OCI-LY7 (cell line): ENCODE data around the gene MKI67. TPM values are rescaled to one million over a fixed set of nuclear protein-coding genes. Genes with fewer than 3 reads are reported as not detected.

Experiments
- BruUV-seq: library from RNA; stranded (reverse); fragments of 400-500 nt; replicated peaks from 2 replicates; lab custom pipeline; 2021; lab: Mats Ljungman, UMichigan
- CTCF ChIA-PET: fragments of 300-600 bp; sonication (Branson Sonifier 250); formaldehyde crosslinking; loops from one replicate; lab custom pipeline; 2022; ENCODE audit warnings: antibody characterized with exemption; ENCODE audit not compliant: unreplicated experiment; lab: Charles Lee
- POLR2A ChIA-PET: fragments of 300-600 bp; sonication (Branson Sonifier 250); formaldehyde crosslinking; loops from one replicate; lab custom pipeline; 2022; ENCODE audit warnings: antibody characterized with exemption; lab: Charles Lee
- DNase-seq: peaks from one replicate; pipeline ENCODE4 v3.0.0-alpha.2; 2015; ENCODE audit warnings: low spot score
- H2AFZ ChIP-seq: fragments of 200-600 bp; sonication (generic), shearing (Covaris generic); 2 replicates; pipeline ENCODE4 v1.6.1; 2014; ENCODE audit warnings: mild to moderate bottlenecking, antibody characterized with exemption, low read length, moderate library complexity
- H3K27ac ChIP-seq: fragments of 200-600 bp; sonication (generic); 2 replicates; pipeline ENCODE4 v1.5.1; 2014; ENCODE audit warnings: mixed run types, low read depth, mild to moderate bottlenecking, moderate library complexity, low read length, inconsistent platforms; ENCODE audit not compliant: poor library complexity, severe bottlenecking
- H3K36me3 ChIP-seq: fragments of 200-600 bp; sonication (generic); 2 replicates; pipeline ENCODE4 v1.6.1; 2014; ENCODE audit warnings: mild to moderate bottlenecking, antibody characterized with exemption, low read length, moderate library complexity, mixed read lengths; ENCODE audit not compliant: insufficient read depth
- H3K4me1 ChIP-seq: fragments of 200-600 bp; sonication (generic); 2 replicates; pipeline ENCODE4 v1.5.1; 2014; ENCODE audit warnings: mild to moderate bottlenecking, low read length; ENCODE audit not compliant: insufficient read depth, poor library complexity, severe bottlenecking
- H3K4me2 ChIP-seq: fragments of 200-600 bp; sonication (generic); 2 replicates; pipeline ENCODE4 v1.6.1; 2014; ENCODE audit warnings: mild to moderate bottlenecking, low read length
- H3K4me3 ChIP-seq: fragments of 200-600 bp; sonication (generic); 2 replicates; pipeline ENCODE4 v1.5.1; 2014; ENCODE audit warnings: mild to moderate bottlenecking, low read depth, low read length; ENCODE audit not compliant: poor library complexity, severe bottlenecking
- H3K79me2 ChIP-seq: fragments of 200-600 bp; sonication (generic); 2 replicates; pipeline ENCODE4 v1.6.1; 2016; ENCODE audit warnings: low read depth, mild to moderate bottlenecking, low read length, moderate library complexity, mixed read lengths; ENCODE audit not compliant: insufficient read depth
- H3K9me2 ChIP-seq: fragments of 200-600 bp; sonication (generic); 2 replicates; pipeline ENCODE4 v1.6.1; 2016; ENCODE audit warnings: mild to moderate bottlenecking, low read length, mixed read lengths; ENCODE audit not compliant: insufficient read depth
- H3K9me3 ChIP-seq: fragments of 200-600 bp; sonication (generic); 2 replicates; pipeline ENCODE4 v1.6.1; 2014; ENCODE audit warnings: mild to moderate bottlenecking, mixed run types, low read length, mixed read lengths
- H4K20me1 ChIP-seq: fragments of 200-600 bp; sonication (generic); 2 replicates; pipeline ENCODE4 v1.6.1; 2014; ENCODE audit warnings: mild to moderate bottlenecking, antibody characterized with exemption, low read length, moderate library complexity, mixed read lengths; ENCODE audit not compliant: insufficient read depth
- CTCF ChIP-seq: fragments of 200-600 bp; sonication (generic); conservative IDR thresholded peaks from 2 replicates; pipeline ENCODE4 v1.5.1; 2014; ENCODE audit warnings: mild to moderate bottlenecking, antibody characterized with exemption, low read length, moderate library complexity, mixed read lengths
- EZH2phosphoT487 ChIP-seq: fragments of 200-600 bp; sonication (generic); IDR thresholded peaks from 2 replicates; pipeline ENCODE4 v1.6.1; 2018; ENCODE audit warnings: low read depth, borderline replicate concordance, mild to moderate bottlenecking, mixed run types, antibody characterized with exemption, low read length, moderate library complexity, mixed read lengths
- intact Hi-C: fragments of 100-400 bp; cut with micrococcal nuclease; formaldehyde crosslinking; loops from one replicate; pipeline ENCODE4 v1.10.0; 2022; ENCODE audit not compliant: unreplicated experiment
- total RNA-seq, 2 experiments: library from RNA; depleted of rRNA in 1 of 2; stranded (reverse); fragments of >200 nt in 1 of 2; shearing (Covaris generic) in 1 of 2; gene quantifications; 2 replicates each; pipeline ENCODE4 v1.2.3, GENCODE V29; 2014 to 2022

Gene MKI67
- total RNA-seq, 2 experiments from 2014 or later, result 139 to 192 TPM

DNA sequence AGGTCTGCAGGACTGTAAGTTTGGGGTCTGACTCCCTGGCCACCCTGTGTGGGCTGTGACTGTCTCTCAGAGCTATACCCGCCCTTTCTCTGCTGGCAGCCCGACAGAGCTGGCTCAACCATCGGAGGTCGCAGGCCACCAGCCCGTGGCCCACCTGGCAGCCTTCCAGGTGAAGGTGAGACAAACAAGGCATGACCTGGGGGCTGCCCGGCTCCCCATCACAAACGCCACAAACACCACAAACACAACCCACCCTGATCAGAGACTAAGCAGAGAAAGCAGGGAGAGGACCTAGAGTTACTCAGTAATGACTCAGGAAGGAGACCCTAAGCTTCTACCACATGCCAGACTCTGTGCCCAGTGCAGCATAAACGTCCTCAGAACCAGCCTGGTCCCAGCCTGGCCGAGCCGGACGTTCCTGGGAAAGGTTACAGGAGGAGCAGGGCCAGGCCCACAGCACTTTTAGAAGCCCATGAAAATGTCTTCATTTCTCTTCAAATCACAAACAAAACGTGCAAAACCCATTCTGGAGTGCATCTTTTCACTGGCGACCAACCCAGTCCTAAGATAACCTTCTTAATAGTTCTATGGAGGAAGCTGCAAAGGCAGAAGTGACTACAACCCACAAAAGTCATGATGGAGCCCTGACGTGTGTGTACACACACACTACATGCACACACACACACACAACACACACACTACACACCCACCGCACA is 66.8 kb downstream of the MKI67 start:
- no peaks in the 10 kb centered on the region for H3K9me3 ChIP-seq
- peaks cover 42% of the 10 kb centered on the region for H3K4me1 ChIP-seq
- ChIA-PET POLR2A (interaction anchor here (1.1 to 5.7 kb wide), 3 partner anchors 10 to 12 kb away, joined by 5 to 37 read pairs (median 6); no protein-coding TSS in a partner anchor), CTCF (interaction anchor here (1.0 kb wide), 1 partner anchor 11 kb away, joined by 4 read pairs; no protein-coding TSS in a partner anchor)
- no peaks in the 10 kb centered on the region for H3K79me2 ChIP-seq
- no peak overlapping the region for H3K4me3 ChIP-seq
- peak overlapping the region; percentile 26; the same call in 1 of the 2 replicates for H3K4me2 ChIP-seq
- intact Hi-C loops, result no loop called here
- TF ChIP-seq CTCF (no peak), EZH2phosphoT487 (no peak)
- H4K20me1 ChIP-seq, result peaks cover 18% of the 10 kb centered on the region; the same call in 1 of the 2 replicates
- no peak overlapping the region for H2AFZ ChIP-seq
- H3K36me3 ChIP-seq, result peaks cover 5% of the 10 kb centered on the region
- DNase-seq, result no peak
- no TSS peak for BruUV-seq
- H3K27ac ChIP-seq, result no peak overlapping the region
- no peaks in the 10 kb centered on the region for H3K9me2 ChIP-seq

DNA sequence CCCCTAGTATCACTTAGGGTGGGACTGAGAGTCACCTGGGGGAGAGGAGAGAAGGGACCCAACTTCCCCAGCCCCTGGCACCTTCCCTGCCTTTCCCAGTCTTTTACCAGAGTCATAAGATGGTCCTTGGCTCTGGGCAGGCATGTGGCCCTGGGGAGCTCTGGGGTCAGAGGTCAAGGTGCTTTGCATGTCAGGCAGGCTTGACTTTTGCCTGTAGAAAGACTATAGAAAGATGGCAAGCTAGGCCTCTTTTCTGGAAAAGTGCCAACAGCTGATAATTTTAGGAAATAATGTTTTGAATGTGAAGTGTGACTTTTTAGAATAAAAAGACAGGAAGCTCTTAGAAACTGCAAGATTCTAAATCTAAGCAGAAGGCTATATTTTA is 67.5 kb downstream of the MKI67 start:
- Histone ChIP-seq H2AFZ (no peak overlapping the region), H3K4me3 (no peak overlapping the region), H4K20me1 (peaks cover 11% of the 10 kb centered on the region; the same call in 1 of the 2 replicates), H3K79me2 (no peaks in the 10 kb centered on the region), H3K4me1 (peaks cover 35% of the 10 kb centered on the region), H3K36me3 (peaks cover 5% of the 10 kb centered on the region), H3K4me2 (peak overlapping the region; percentile 26; the same call in 1 of the 2 replicates), H3K27ac (no peak overlapping the region), H3K9me2 (no peaks in the 10 kb centered on the region), H3K9me3 (no peaks in the 10 kb centered on the region)
- ChIA-PET POLR2A (interaction anchor here (1.1 to 1.2 kb wide), 2 partner anchors 10 to 11 kb away, joined by 5 to 6 read pairs; no protein-coding TSS in a partner anchor), CTCF (interaction anchor here (1.0 kb wide), 1 partner anchor 10 kb away, joined by 4 read pairs; no protein-coding TSS in a partner anchor)
- DNase-seq, result no peak
- BruUV-seq, result no TSS peak
- intact Hi-C loops, result no loop called here
- TF ChIP-seq CTCF (no peak), EZH2phosphoT487 (no peak)
